GM18517 (cell line): ENCODE results near the gene PEDS1.
A peak's percentile ranks its signal among the peaks of the same experiment; 100 is the strongest.
"Not testable (repeated sequence)": the region's sequence is repeated elsewhere in the genome, so short reads cannot be mapped to it uniquely, and the experiment has no call there.

Experiments
- ATAC-seq: cut with Tn5 transposase; IDR thresholded peaks from one replicate; pipeline ENCODE4 v1.9.1; 2021; ENCODE audit warnings: mild to moderate bottlenecking, moderate library complexity; ENCODE audit not compliant: unreplicated experiment

PEDS1 gene

DNA sequence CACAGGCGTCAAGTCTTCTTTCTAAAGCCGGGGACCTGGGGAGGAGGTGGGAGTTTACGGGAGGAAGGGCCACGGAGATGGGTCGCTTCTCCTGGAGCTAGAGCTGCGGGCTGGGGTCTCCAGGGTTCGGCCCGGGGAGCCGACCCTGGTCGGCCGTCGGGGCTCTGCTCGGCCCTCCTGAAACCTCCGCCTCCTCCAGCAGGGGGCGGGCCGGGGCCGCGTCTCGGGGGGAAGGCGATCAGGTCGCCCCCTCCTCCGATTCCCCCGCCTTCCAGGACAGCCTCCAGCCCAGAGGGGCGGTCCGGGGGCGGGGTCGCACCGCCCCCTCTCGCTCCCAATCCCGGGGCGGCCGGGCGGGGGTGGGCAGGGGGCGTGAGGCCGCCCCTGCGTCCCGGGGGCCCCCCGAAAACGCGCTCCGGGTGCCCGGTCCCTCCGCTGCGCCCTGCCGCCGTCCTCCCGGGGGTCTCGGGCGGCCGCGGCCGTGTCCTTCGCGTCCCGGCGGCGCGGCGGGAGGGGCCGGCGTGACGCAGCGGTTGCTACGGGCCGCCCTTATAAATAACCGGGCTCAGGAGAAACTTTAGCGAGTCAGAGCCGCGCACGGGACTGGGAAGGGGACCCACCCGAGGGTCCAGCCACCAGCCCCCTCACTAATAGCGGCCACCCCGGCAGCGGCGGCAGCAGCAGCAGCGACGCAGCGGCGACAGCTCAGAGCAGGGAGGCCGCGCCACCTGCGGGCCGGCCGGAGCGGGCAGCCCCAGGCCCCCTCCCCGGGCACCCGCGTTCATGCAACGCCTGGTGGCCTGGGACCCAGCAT, 36.9 kb upstream of the PEDS1 start, which contains the start of gene CEBPB:
Gene CEBPB, plus strand, starts transcription at position 580 of the 814 bp plus-strand sequence. Its CDS starts 204 bp downstream, at position 784.
- peak; percentile 40 for ATAC-seq

DNA sequence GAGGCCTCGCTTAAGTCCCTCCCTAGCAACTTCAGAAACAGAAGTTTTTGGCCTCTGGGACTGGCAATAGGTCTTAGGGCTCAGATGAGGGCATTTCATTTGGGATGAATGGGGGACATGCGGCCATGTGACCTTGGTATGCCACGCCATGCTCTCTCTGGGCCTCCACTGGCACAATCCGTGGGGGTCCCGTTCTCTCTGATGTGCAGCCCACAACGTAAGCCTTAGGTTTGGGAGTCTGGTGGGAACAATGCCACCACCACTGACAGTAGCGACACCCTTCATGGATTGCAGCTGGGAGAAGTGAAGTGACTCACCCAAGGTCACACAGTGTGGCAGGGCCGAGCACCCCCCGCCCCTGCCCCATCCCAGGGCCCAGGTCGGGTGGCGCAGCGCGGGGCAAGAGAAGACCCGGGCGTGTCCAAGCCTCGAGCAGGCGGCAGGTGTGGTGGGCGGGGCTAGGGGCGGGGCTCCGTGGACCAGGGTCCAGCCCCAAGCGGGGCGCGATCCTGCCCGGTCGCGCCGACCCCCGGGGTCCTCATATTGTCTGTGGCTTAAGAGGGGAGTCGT, 36.2 kb upstream of the PEDS1 start:
- ATAC-seq: no peak

DNA sequence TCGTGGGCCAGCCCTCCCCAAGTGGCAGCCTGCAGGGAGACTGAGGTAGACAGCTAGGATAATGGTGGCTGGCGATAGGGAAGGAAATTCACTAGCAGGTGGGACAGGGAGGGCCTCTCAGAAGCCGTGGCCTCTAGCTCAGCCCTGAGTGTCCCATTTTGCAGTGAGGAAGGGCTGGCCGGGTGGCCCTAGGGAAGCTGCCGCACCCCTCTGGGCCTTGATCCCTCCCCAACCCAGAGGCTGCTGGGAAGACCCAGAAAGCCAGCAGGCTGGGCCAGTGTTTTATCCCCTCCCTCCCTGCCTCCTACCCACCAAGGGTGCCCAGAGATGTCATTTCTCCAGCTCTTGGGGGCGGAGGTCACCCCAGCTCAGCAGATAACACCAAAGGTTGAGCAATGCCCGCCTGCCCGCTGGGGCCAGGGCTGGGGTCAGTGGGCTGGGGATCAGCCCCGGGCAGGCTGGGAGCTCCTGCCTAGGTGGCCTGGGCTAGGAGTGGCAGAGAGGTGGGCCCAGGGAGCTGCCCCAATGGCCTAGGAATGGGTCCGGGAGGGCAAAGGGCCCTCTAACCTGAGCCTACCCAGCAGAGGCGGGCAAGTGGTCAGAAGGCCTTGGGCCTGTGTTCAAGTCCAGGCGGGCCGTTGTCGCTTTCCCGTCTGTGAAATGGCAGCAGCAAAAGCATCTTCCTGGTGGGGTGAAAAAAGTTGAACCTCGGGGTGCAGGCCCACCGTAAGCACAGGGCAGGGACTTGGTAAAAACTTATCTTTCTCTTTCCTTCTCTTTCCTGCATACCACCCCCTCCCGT, 35.6 kb upstream of the PEDS1 start:
- no peak for ATAC-seq

DNA sequence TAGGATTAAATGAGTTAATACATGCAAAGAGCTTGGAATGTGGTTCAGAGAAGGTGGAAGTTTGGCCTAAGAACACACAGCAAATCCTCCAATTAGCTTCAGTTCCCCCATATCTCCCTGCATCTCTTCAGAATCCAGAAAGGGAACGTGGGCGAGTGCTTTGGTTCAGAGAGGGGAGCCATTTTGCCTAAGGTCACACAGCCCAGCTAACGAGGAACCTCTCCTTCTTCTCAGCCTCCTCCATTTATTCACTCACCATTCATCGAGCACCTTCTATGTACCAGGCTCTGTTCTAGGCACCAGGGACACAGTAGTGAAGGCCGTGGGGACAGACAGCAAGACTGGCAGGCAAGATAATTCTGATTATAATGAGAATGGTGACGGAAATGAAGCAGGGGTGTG, 34.8 kb upstream of the PEDS1 start:
- ATAC-seq: no peak

DNA sequence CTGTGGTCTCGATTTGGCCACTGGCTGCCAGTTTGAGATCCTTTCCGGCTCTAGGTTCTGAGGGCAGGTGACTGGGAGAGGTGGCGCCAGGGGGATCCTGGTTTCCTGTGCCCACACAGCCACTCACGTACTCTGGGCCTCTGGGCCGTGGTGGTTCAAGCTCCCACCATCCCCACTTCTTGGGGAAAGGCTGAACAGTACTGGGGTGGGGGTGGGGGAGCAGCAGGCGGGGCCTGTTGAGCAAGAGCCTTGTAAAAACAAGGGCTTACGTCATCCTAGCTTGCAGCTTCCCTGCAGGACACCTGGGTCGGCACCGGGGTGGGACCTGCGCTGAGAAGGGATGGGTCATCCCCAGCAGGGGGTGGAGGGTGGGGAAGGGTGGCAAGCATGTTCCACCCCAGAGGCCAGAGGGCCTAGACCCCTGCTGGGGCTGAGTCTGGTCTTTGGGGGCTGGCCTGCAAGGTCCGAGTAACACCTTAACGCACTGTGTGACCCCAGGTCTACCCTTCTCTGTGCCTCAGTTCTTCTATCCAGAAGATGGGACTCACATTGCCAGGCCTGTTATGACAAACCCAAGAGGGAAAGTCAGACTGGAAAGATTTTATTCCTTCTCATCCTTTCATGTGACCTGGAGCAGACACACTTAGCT, 34.0 kb upstream of the PEDS1 start:
- ATAC-seq: no peak

DNA sequence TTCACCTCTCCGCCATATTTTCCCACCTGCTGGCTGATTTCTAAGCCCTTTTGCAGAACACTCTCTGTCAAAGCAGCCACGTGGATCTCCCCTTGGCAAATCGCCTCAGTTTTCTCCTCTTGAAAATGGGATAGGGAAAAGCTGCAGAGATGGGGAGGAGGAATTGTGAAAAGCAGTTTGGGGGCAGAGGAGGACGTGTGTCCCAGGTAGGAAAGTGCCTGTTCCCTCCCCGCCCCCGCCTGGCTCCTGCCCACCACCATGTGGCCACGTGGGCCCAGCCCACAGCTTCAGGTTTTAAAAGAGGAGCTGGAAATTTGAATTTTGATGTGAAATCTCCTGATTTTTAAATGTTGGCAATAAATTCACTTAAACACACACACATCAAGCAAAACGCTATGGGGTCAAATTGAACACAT, 33.5 kb upstream of the PEDS1 start:
- no peak for ATAC-seq

DNA sequence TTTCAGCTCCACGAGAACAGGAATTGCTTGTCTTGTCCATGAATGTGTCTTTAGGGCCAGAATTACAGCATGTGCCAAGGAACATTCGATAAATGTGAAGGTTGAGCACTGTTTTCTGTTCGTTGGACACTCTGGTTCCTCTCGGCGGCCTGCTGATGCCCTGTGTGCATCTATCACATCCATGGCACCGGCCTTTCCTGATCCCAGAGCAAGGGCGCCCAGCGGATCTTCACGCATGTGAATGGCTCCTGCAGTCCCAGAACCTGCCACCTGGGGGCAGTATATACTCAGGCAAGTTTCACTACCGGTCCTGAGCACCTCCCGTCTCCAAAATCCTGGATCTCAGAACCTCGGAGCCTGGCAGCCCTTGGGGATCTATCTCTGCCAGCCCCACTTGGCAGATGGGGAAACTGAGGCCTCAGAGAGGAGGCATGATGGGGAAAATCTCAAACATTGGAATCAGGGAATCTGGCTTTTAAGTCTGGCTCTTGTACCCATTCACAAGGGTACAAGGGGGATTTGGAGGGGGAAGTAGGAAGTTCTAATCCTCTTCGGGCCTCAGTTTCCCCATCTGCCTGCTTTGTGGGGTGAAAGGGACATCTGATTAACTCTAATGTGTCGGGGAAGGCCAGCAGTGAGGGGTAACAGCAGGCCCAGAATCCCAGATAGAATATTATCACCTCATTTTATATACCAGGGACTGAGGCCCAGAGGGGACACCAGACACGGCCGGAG, 32.8 kb upstream of the PEDS1 start:
- ATAC-seq: no peak

DNA sequence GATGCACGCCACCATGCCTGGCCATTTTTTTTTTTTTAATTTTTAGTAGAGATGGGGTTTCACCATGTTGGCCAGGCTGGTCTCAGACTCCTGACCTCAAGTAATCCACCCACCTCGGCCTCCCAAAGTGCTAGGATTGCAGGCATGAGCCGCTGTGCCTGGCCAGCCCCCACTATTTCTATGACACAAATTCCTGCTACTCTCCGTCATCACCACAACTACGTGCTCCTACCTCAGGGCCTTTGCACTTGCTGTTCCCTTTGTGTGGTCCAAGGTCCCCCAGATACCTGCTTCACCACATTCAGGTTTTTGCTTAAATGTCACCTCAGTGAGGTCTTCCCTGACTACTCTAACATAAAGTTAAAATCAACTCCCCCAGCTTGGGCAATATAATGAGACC, 31.9 kb upstream of the PEDS1 start:
- ATAC-seq: no peak

DNA sequence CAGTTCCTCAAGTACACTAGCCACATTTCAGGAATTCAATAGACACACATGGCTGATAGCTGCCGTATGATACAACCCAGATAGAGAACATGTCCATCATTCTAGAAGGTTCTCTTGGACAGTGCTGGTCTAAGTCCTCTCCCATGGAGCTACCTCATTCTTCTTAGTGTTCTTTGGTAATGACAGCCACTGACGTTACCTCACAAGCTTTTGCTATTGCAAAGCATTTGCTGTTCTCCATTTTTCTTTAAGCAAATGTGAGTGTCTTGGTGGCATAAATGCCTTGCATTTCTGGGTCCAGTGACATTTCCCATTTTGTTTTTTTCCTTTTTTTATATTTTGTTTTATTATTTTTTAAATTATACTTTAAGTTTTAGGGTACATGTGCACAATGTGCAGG, 28.8 kb upstream of the PEDS1 start:
- ATAC-seq: no peak

DNA sequence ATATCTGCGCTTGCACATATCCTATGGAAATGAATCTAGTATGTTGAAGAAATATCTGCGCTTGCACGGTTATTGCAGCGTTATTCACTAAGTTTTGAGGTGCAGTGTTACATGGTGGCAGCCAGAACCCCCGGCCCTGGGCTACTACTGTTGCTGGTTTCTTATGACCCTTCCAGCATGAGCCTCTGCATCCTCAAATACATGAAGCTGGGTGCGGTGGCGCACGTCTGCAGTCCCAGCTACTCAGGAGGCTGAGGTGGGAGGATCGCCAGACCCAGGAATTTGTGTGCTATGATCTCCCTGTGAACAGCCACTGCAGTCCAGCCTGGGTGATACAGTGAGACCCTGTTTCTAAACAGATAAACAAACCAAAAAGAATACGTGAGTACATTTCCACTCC, 27.8 kb upstream of the PEDS1 start:
- no peak for ATAC-seq

DNA sequence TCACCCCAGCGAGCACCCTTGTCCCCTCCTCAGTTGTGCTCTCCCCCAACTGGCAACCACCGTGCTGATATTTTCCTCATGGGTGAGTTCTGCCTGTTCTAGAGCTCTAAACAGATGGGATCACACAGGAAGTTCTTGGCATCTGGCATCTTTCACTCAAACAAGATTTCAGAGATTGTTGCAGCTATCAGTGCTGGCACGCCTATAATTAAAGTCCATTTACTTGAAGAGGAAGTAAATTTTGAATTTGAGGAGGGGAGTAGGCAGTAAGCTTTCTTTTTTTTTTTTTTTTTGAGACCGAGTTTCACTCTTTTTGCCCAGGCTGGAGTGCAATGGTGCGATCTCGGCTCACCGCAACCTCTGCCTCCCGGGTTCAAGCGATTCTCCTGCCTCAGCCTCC, 25.1 kb upstream of the PEDS1 start:
- ATAC-seq: not testable (repeated sequence)

DNA sequence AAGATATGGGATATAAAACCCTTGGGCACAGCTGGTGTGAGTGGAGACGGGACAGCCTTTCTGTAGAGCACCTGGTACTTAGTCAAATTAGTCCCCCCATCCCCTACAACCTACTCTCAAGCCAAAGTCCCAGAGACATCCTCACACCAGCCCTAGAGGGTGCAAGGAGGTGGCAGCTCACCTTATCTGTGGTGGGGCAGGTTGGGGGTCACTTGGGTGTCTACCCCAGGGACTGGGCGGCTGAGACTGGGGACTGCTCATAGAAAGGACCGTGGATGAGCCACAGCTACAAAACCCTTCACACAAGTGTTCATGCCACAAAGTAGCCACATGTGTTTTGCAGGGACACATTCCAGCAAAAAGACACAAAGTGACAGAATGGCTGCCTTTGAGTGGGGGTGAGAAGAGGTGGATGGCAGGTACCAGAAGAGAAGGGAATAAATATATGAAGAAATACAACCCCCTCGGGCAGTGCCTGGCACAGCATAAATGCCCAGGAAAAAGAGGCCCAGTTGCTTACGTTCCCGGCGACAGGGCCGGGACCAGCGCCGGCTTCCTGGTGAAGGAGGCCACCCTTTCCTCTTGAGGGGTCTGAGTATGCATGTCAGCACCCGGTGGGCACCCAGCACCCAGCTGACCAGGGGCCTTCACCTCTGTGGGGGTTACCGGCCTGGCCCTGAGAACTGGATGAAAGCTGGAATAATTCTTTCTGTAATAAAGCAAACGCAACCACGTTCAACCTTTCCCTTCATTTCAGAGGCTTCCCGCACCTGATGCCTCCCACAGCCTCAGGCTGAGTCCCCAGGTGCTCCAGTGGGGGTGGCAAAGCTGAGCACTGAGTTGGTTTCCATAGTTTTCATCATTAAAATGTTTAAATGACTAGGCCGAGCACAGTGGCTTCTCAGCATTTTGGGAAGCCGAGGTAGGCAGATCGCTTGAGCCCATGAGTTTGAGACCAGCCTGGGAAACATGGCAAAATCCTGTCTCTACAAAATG, 22.7 kb upstream of the PEDS1 start:
- no peak for ATAC-seq

DNA sequence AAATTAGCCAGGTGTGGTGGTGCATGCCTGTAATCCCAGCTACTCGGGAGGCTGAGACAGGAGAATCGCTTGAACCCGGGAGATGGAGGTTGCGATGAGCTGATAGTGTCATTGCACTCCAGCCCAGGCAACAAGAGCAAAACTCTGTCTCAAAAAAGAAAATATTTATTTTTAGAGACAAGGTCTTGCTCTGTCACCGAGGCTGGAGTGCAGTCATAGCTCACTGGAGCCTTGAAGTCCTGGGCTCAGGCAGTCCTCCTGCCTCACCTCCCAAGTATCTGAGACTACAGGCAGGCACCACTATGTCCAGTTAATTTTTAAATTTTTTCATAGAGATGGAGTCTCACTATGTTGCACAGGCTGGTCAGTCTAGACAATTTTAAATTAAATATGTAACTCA, 20.9 kb upstream of the PEDS1 start:
- ATAC-seq: no peak

DNA sequence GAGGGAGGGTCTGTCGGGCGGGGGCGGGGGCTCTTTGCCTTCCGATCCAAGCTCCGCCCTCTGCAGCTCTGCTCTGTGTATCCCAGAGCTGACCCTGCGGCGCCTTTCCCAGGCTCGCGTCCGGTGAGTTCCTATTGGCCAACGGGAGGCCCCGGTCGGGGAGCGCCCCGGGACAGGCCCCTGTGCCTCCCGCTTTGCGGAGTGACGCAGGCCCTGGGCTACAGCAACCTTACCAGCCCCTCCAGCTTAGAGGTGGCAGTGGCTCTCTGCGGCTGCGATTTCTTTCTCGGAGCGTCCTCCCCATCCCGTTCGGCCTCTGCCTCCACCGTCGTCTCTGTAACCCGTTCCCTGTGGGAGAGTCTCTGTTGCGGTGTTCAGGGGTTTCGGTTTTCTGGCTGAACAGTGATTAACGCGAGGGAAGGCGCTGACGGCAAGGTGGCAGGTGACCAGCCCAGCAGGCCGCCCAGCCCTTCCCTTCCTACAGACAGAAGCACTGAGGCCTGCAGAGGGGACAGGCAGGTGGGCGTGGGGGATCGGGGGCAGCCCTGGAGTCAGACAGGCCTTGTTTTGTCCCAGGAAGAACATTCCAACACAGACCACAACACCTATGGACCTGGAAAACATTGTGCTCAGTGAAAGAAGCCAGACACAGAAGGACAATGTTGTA, 19.0 kb upstream of the PEDS1 start:
- no peak for ATAC-seq

DNA sequence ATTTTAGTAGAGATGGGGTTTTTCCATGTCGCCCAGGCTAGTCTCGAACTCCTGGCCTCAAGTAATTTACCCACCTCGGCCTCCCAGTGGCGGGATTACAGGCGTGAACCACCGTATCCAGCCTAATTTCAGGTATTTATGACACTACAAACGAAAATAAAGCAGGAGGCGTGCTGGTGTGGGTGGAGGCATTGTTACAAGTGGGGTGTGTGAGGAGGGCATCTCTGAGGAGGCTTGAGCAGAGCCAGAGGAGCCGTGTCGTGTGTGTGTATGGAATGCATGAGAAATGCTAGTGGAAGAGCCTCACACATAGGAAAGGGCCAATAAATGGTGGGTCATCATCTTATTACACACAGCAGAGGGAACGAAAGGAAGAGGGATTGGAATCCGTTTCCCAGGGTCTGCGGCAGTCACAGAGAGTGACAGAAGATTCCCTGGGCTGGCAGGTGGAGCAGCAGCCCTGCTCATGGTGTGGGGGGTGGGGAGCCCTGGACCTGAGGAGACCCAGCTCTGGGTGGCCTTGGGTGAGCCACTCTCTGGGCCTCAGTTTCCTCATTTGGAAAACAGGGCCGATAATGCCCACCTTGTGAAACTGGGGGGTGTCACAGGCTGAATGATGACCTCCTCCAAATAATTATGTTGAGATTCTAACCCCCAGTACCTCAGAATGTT, 17.2 kb upstream of the PEDS1 start:
- ATAC-seq: no peak

DNA sequence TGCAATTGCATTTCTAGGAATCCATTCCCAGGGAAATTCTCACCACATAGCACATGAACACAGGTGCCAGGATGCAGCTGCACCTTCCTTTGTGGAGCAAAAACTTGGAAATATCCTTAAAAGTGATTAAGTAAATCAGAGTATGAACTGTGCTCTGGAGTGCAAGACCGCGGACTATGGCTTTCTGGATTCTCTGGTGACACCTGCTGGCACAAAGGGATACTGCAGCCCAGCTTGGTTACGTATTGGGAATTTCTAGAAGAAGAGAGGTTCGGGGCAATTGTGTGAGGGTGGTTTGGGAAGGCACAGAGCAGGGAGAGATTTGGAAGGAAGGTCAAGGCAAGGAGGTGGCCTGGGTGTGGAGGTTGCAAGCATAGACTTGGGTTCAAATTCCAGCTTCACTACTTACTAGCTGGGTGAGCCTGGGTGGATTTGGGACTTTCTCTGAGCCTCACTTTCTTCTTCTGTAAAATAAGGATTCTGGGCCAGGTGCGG, 15.9 kb upstream of the PEDS1 start:
- no peak for ATAC-seq

DNA sequence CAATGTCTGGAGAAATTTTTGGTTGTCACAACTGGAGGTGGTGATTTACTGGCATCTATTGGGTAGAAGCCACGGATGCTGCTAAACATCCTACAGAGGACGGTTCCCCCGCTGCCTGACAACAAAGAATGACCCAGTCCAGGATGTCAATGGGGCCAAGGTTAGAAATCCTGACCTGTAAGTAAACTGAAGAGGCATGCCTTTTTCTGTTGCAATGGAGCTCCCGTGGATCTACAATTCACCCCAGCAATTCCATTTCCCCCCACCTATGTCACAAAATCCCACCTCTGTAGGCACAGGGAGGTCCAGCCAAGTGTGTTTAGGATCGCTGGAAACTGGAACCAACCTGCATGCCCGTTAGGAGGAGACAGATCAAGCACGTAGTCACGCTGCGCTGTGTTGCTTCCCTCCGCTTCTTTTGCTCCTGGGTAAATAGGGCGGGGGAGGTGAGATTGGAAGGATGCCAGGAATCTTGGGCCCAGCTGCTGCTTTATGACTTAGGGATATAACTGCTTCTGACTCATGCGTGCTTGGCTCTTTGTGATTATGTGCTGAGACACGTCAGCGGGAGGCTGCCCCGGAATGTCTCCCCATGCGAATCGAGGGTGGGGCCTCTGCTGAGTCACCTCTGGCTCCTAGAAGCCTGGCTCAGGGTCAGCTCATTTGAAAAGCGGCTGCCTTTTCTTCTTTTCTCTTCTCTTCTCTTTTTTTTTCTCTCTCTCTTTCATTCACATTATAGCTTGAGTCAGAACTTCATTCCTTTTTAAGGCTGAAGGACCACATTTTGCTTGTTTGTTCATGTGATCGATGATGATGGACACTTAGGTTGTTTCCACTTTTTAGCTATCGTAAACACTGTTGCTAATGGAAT, 12.4 kb upstream of the PEDS1 start:
- ATAC-seq: peak; percentile 81
